Loucy (cell line): ENCODE data around the gene THSD7A.

Source experiments
- H2AFZ ChIP-seq: fragments of 200-600 bp; sonication (generic); 2 replicates; pipeline ENCODE4 v1.6.0; 2016; ENCODE audit warnings: antibody characterized with exemption, mild to moderate bottlenecking, low read length, moderate library complexity
- H3F3A ChIP-seq: fragments of 200-600 bp; 2 replicates; pipeline ENCODE4 v1.6.0; 2016; ENCODE audit warnings: antibody characterized with exemption, low read depth, mild to moderate bottlenecking
- H3K27me3 ChIP-seq: fragments of 200-600 bp; sonication (generic); 2 replicates; pipeline ENCODE4 v1.6.1; 2014; ENCODE audit warnings: low read length, mild to moderate bottlenecking; ENCODE audit not compliant: insufficient read depth, poor library complexity, severe bottlenecking
- H3K36me3 ChIP-seq: fragments of 200-600 bp; sonication (generic); 2 replicates; pipeline ENCODE4 v1.6.1; 2016; ENCODE audit warnings: low read length; ENCODE audit not compliant: insufficient read depth
- H3K4me1 ChIP-seq: fragments of 200-600 bp; sonication (generic); 2 replicates; pipeline ENCODE4 v1.5.1; 2014; ENCODE audit warnings: low read length, mild to moderate bottlenecking; ENCODE audit not compliant: insufficient read depth, poor library complexity, severe bottlenecking
- H3K4me2 ChIP-seq: fragments of 200-600 bp; sonication (generic); 2 replicates; pipeline ENCODE4 v1.6.0; 2014; ENCODE audit warnings: antibody characterized with exemption, low read length, low read depth, mild to moderate bottlenecking; ENCODE audit not compliant: poor library complexity, severe bottlenecking
- H3K4me3 ChIP-seq: fragments of 200-600 bp; sonication (generic); 2 replicates; pipeline ENCODE4 v1.5.1; 2014; ENCODE audit warnings: low read length, mild to moderate bottlenecking, mixed read lengths; ENCODE audit not compliant: poor library complexity, severe bottlenecking
- H3K79me2 ChIP-seq: fragments of 200-600 bp; sonication (generic); 2 replicates; pipeline ENCODE4 v1.6.1; 2014; ENCODE audit warnings: low read length; ENCODE audit not compliant: insufficient read depth
- H3K9ac ChIP-seq: fragments of 200-600 bp; sonication (generic); 2 replicates; pipeline ENCODE4 v1.6.0; 2014; ENCODE audit warnings: mild to moderate bottlenecking, low read depth, low read length, moderate library complexity; ENCODE audit not compliant: poor library complexity, severe bottlenecking
- H3K9me2 ChIP-seq: fragments of 200-600 bp; sonication (generic); replicated peaks from 2 replicates; pipeline ENCODE4 v1.6.1; 2016; ENCODE audit warnings: low read depth, low read length, mixed read lengths
- H3K9me3 ChIP-seq: fragments of 200-600 bp; sonication (generic); 2 replicates; pipeline ENCODE4 v1.6.1; 2014; ENCODE audit warnings: mild to moderate bottlenecking, antibody characterized with exemption, low read length, low read depth; ENCODE audit not compliant: insufficient read depth
- H4K20me1 ChIP-seq: fragments of 200-600 bp; sonication (generic); 2 replicates; pipeline ENCODE4 v1.6.0; 2014; ENCODE audit warnings: antibody characterized with exemption, low read length, mild to moderate bottlenecking; ENCODE audit not compliant: insufficient read depth, poor library complexity, severe bottlenecking
- EZH2phosphoT487 ChIP-seq: fragments of 200-600 bp; IDR thresholded peaks from 2 replicates; pipeline ENCODE4 v1.6.1; 2018; ENCODE audit warnings: antibody characterized with exemption, mild to moderate bottlenecking, moderate library complexity, borderline replicate concordance
- TF ChIP-seq, protein P1 (sequence below): fragments of 200-600 bp; sonication (generic); conservative IDR thresholded peaks from 2 replicates; pipeline ENCODE4 v1.5.1; 2014; ENCODE audit warnings: mild to moderate bottlenecking, antibody characterized with exemption, low read length

Gene THSD7A

DNA sequence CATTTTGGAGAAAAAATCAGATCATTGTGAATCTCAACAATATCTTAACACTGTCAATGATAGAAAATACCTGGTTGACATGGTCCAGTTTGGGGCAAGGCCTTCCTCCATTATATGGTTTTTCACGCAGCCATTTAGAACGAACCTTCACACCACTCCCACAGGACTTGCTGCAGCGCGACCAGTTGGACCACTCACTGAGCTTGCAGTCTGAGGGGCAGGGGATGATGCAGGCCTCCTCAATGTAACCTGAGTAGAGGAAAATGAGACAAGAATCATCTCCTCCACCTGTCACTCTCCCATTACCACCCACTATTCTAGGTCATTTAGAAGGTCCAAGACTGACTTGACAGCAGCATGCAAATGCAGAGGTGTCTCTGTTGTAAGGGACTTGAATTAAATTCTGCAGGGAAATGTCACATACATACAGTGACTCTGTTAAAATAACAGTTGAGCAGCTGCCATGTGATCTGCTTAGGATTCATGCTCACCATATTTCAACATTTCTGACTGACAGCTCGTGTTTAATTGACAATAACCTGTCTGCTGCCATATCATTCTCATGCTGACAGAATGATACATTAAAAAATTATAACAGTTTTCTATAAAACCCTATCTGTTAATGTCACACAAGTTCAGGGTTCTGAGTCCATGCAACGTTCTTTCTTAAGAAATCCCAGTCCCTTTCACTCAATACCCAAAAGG is 403.0 kb downstream of the THSD7A start:
- H3K79me2 ChIP-seq = no peaks in the 10 kb centered on the region

DNA sequence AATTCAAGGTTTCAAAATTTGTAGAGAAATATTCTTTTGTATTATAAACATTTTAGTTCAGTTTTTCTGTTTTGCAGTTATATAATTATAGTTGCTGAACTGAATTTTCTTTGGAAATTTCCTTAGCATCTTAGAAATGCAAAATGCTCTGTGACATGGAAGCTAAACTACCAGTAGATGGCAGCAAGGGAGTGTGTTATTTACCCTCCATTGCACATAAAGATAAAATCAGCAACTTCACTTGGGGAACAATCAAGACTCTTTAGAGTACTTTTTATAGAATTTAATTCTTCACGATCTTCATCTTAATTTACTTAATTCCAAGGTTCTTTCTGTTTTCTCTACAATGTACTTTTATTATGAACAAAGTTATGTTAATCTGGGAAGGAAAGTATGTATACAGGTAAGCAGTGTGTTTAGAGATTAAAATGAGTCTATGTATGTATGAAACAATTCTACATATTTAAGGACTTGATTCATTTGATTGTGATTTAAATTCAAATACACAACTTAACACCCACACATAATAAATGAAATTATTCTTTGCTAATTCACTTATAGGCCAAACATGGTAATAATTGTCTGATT is 404.2 kb downstream of the THSD7A start:
- Histone ChIP-seq H3K4me1 (no peaks in the 10 kb centered on the region), H3K27me3 (no peaks in the 10 kb centered on the region), H2AFZ (no peak overlapping the region), H3K4me3 (no peak overlapping the region), H3F3A (no peaks in the 10 kb centered on the region), H4K20me1 (no peaks in the 10 kb centered on the region), H3K9me2 (no peaks in the 10 kb centered on the region), H3K9ac (no peak overlapping the region), H3K4me2 (no peak overlapping the region), H3K9me3 (no peaks in the 10 kb centered on the region), H3K36me3 (no peaks in the 10 kb centered on the region), H3K79me2 (no peaks in the 10 kb centered on the region)
- TF ChIP-seq, protein P1, sequence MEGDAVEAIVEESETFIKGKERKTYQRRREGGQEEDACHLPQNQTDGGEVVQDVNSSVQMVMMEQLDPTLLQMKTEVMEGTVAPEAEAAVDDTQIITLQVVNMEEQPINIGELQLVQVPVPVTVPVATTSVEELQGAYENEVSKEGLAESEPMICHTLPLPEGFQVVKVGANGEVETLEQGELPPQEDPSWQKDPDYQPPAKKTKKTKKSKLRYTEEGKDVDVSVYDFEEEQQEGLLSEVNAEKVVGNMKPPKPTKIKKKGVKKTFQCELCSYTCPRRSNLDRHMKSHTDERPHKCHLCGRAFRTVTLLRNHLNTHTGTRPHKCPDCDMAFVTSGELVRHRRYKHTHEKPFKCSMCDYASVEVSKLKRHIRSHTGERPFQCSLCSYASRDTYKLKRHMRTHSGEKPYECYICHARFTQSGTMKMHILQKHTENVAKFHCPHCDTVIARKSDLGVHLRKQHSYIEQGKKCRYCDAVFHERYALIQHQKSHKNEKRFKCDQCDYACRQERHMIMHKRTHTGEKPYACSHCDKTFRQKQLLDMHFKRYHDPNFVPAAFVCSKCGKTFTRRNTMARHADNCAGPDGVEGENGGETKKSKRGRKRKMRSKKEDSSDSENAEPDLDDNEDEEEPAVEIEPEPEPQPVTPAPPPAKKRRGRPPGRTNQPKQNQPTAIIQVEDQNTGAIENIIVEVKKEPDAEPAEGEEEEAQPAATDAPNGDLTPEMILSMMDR = peak; percentile 87
- TF ChIP-seq EZH2phosphoT487 = no peak

More for the DNA sequence above, 403.0 kb downstream of the THSD7A start:
- Histone ChIP-seq H3K36me3 (no peaks in the 10 kb centered on the region), H4K20me1 (no peaks in the 10 kb centered on the region), H3K4me2 (no peak overlapping the region), H3K4me1 (no peaks in the 10 kb centered on the region), H2AFZ (no peak overlapping the region), H3K9ac (no peak overlapping the region), H3K9me3 (no peaks in the 10 kb centered on the region), H3F3A (no peaks in the 10 kb centered on the region), H3K4me3 (no peak overlapping the region), H3K9me2 (no peaks in the 10 kb centered on the region), H3K27me3 (no peaks in the 10 kb centered on the region)
- TF ChIP-seq, protein P1 = no peak
- no peak for TF ChIP-seq EZH2phosphoT487

DNA sequence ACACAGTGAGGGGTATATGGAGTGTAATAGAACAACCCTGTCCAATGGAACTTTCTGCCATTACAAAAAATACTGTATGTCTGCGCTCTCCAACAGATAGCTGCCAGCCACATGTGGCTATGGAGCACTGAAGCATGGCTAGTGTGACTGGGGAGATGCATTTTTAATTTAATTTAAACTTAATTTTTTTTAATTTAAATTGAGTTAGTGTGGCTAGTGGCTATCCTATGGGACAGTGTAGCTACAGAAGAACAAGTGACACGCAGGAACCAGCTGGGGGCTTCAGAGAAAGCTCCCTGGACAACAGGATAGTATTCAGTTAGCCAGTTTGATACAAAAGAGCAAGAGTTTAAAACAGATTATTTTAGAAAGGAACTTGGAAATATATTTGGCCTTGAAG is 408.0 kb downstream of the THSD7A start:
- H3K9ac ChIP-seq = no peak overlapping the region
- no peaks in the 10 kb centered on the region for H3K27me3 ChIP-seq
- no peaks in the 10 kb centered on the region for H3K9me2 ChIP-seq
- no peak overlapping the region for H3K4me3 ChIP-seq
- H3K36me3 ChIP-seq = no peaks in the 10 kb centered on the region
- H4K20me1 ChIP-seq = no peaks in the 10 kb centered on the region
- no peak for TF ChIP-seq EZH2phosphoT487
- TF ChIP-seq, protein P1 = no peak
- no peaks in the 10 kb centered on the region for H3K79me2 ChIP-seq
- H3K9me3 ChIP-seq = peaks cover 11% of the 10 kb centered on the region; the same call in 1 of the 2 replicates
- H3F3A ChIP-seq = no peaks in the 10 kb centered on the region
- no peaks in the 10 kb centered on the region for H3K4me1 ChIP-seq
- no peak overlapping the region for H2AFZ ChIP-seq
- H3K4me2 ChIP-seq = no peak overlapping the region
